Esophagus squamous epithelium (tissue), 5 donors: Measurements from ENCODE around the gene SPTBN5. TPM values are rescaled to one million over a fixed set of nuclear protein-coding genes. Genes with fewer than 3 reads are reported as not detected.
A peak's percentile ranks its signal among the peaks of the same experiment; 100 is the strongest.

Experiments
- DNase-seq: peaks from one replicate; lab custom pipeline; 2025; lab: John Stamatoyannopoulos, UW
- H3K27ac ChIP-seq, 4 donors: fragments of 200-600 bp; sonication (generic); one replicate each; pipeline ENCODE4 v1.5.1; 2016 to 2019; ENCODE audit warnings: mild to moderate bottlenecking in 1 of 4
- H3K27me3 ChIP-seq, 4 donors: fragments of 200-600 bp; sonication (generic); 1 replicate in 3 of 4; 2 replicates in 1 of 4; pipeline versions ENCODE4 v1.5.1 to v1.6.0; 2017 to 2021; ENCODE audit warnings: antibody characterized with exemption in 1 of 4
- H3K36me3 ChIP-seq, 3 donors: fragments of 200-600 bp; sonication (generic); one replicate each; pipeline ENCODE4 v1.5.1; 2016 to 2019
- H3K4me1 ChIP-seq, 3 donors: fragments of 200-600 bp; sonication (generic); one replicate each; pipeline ENCODE4 v1.5.1; 2017 to 2019
- H3K4me3 ChIP-seq, 4 donors: fragments of 200-600 bp; sonication (generic); 1 replicate in 3 of 4; 2 replicates in 1 of 4; pipeline ENCODE4 v1.5.1; 2016 to 2019; ENCODE audit warnings: mild to moderate bottlenecking in 2 of 4, moderate library complexity in 1 of 4
- H3K9me3 ChIP-seq, 3 donors: fragments of 200-600 bp; sonication (generic); one replicate each; pipeline ENCODE4 v1.5.1; 2016 to 2019
- POLR2A ChIP-seq, 4 donors: fragments of 450-650 bp; IDR thresholded peaks; one replicate each; pipeline ENCODE4 v1.6.1; 2017; ENCODE audit warnings: antibody characterized with exemption in 4 of 4, mild to moderate bottlenecking in 4 of 4, moderate library complexity in 3 of 4
- WGBS, 2 donors: methylation state at CpG; one replicate each; pipeline ENCODE4 v1.1.5; 2018; 5-methylcytosine and 5-hydroxymethylcytosine counted together
- intact Hi-C: fragments of 100-400 bp; cut with DNase I; formaldehyde crosslinking; loops from one replicate; pipeline ENCODE4 v1.15.0; 2022
- total RNA-seq, 4 donors: library from RNA; depleted of rRNA; stranded (reverse); fragments of >200 nt; gene quantifications; one replicate each; pipeline ENCODE4 v1.1.0, GENCODE V29; 2016
- TF ChIP-seq, protein P1 (sequence below), 6 experiments: fragments of 450-650 bp in 4 of 6; fragments of 200-600 bp in 2 of 6; sonication (generic) in 2 of 6; IDR thresholded peaks; one replicate each; pipeline ENCODE4 v1.5.1; 2016 to 2019; ENCODE audit warnings: antibody characterized with exemption in 6 of 6, mild to moderate bottlenecking in 4 of 6, moderate library complexity in 4 of 6
- donor health status: DM: yes; HTN: yes; CAD: no.

Gene SPTBN5
- total RNA-seq, 4 donors from 2014 or later: 1.9 to 4.4 (median 3.4) TPM

DNA sequence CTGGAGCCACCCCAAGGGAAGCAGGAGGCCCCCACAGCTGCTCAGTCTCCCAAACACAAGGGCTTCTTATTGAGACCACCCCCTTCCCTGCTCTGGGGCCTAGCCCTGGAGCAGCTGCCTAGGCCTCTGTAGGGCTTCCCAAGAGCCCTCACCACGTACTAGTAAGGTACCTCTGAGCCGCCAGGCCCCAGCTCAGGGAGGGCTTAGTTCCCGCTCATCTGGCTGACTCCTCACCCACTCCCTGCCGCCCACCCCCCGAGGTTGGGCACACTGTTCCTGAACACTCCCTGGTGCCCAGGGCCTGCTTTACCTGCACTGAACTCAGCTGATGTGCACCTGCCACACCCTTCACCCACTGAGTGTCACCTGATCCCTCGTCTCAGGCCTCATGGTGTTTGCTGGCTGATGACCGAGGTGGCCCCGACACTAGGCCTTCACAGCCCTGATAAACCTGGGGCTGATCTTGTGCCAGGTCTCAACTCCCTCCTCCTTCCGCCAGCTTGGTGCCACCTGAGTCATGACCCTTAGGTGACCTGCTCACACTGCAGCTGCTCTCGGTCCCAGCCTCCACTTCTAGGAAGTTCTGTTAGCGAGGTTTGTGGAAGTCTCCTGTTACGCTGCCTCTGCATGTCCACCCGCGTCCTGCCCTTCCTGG, 18.0 kb upstream of the SPTBN5 start:
- no peak for DNase-seq
- WGBS, 2 donors: 31 to 79% methylated on average over 6 to 14 of the region's 14 CpGs
- Histone ChIP-seq H3K27me3 (no peaks in the 10 kb centered on the region), H3K36me3 (peaks cover 14 to 67% (median 16%) of the 10 kb centered on the region in 3 donors), H3K27ac (peak overlapping the region; percentile 32 to 76 (median 70)), H3K4me1 (peaks cover 0 to 39% (median 13%) of the 10 kb centered on the region in 3 donors), H3K4me3 (no peak overlapping the region), H3K9me3 (no peaks in the 10 kb centered on the region)
- intact Hi-C loops: no loop called here
- TF ChIP-seq POLR2A (IDR thresholded peaks at IDR 0.05): no peak
- TF ChIP-seq, protein P1, sequence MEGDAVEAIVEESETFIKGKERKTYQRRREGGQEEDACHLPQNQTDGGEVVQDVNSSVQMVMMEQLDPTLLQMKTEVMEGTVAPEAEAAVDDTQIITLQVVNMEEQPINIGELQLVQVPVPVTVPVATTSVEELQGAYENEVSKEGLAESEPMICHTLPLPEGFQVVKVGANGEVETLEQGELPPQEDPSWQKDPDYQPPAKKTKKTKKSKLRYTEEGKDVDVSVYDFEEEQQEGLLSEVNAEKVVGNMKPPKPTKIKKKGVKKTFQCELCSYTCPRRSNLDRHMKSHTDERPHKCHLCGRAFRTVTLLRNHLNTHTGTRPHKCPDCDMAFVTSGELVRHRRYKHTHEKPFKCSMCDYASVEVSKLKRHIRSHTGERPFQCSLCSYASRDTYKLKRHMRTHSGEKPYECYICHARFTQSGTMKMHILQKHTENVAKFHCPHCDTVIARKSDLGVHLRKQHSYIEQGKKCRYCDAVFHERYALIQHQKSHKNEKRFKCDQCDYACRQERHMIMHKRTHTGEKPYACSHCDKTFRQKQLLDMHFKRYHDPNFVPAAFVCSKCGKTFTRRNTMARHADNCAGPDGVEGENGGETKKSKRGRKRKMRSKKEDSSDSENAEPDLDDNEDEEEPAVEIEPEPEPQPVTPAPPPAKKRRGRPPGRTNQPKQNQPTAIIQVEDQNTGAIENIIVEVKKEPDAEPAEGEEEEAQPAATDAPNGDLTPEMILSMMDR (IDR thresholded peaks at IDR 0.05): no peak

- WGBS, 2 donors: 80 to 100% methylated on average over 2 to 10 of the region's 17 CpGs
- peak overlapping the region in 1 of 4 donors; percentile 22 for H3K27ac ChIP-seq
- peaks cover 0 to 34% (median 13%) of the 10 kb centered on the region in 3 donors for H3K4me1 ChIP-seq
- no peak for DNase-seq
- intact Hi-C loops: loop anchor here (5.0 kb wide), 1 partner anchor 132 kb away; no protein-coding TSS in a partner anchor
- peaks cover 14 to 73% (median 16%) of the 10 kb centered on the region in 3 donors for H3K36me3 ChIP-seq
- no peak for TF ChIP-seq POLR2A (IDR thresholded peaks at IDR 0.05)
- TF ChIP-seq, protein P1 (IDR thresholded peaks at IDR 0.05): no peak
- H3K9me3 ChIP-seq: no peaks in the 10 kb centered on the region
- no peaks in the 10 kb centered on the region for H3K27me3 ChIP-seq
- H3K4me3 ChIP-seq: no peak overlapping the region
Observed at GRCh38 chr15:41908736-41909461, 15.0 kb upstream of the SPTBN5 start.

GRCh38 chr15:41907141-41907540, 13.3 kb upstream of the SPTBN5 start:
- DNase-seq: no peak
- peaks cover 14 to 81% (median 16%) of the 10 kb centered on the region in 3 donors for H3K36me3 ChIP-seq
- TF ChIP-seq POLR2A (IDR thresholded peaks at IDR 0.05): no peak
- TF ChIP-seq, protein P1 (IDR thresholded peaks at IDR 0.05): no peak
- peaks cover 0 to 24% (median 7%) of the 10 kb centered on the region in 3 donors for H3K4me1 ChIP-seq
- H3K27ac ChIP-seq: peak overlapping the region in 3 of 4 donors; percentile 5 to 39 (median 9)
- H3K4me3 ChIP-seq: no peak overlapping the region
- H3K27me3 ChIP-seq: no peaks in the 10 kb centered on the region
- no peaks in the 10 kb centered on the region for H3K9me3 ChIP-seq
- intact Hi-C loops: loop anchor here (5.0 kb wide), 1 partner anchor 130 kb away; no protein-coding TSS in a partner anchor
- WGBS, 2 donors: 51 to 100% methylated on average over 1 to 3 of the region's 3 CpGs

- DNase-seq: no peak
- intact Hi-C loops: loop anchor here (5.0 kb wide), 1 partner anchor 129 kb away; no protein-coding TSS in a partner anchor
- no peak for TF ChIP-seq POLR2A (IDR thresholded peaks at IDR 0.05)
- TF ChIP-seq, protein P1 (IDR thresholded peaks at IDR 0.05): no peak
- Histone ChIP-seq H3K27me3 (no peaks in the 10 kb centered on the region), H3K9me3 (no peaks in the 10 kb centered on the region), H3K4me3 (no peak overlapping the region), H3K27ac (peak overlapping the region in 3 of 4 donors; percentile 5 to 39 (median 9)), H3K4me1 (peaks cover 0 to 18% (median 2%) of the 10 kb centered on the region in 3 donors), H3K36me3 (peaks cover 14 to 82% (median 16%) of the 10 kb centered on the region in 3 donors)
- 83 to 92% methylated on average over 2 of the region's 5 CpGs for WGBS, 2 donors
Observed at GRCh38 chr15:41906608-41907007, 12.8 kb upstream of the SPTBN5 start.
